HG03342 (cell line): ENCODE results near the gene G6PC1.

ENCODE experiments used
- ATAC-seq: cut with Tn5 transposase; IDR thresholded peaks from one replicate; pipeline ENCODE4 v1.9.1; 2021; ENCODE audit warnings: mild to moderate bottlenecking, moderate library complexity; ENCODE audit not compliant: unreplicated experiment

The G6PC1 gene

GRCh38 chr17:42929497-42929844 lies 28.9 kb downstream of the G6PC1 start:
- ATAC-seq = no peak

- no peak for ATAC-seq
Observed at GRCh38 chr17:42937712-42938596, 37.4 kb downstream of the G6PC1 start.

- ATAC-seq = no peak
Observed at GRCh38 chr17:42944211-42944610, 43.6 kb downstream of the G6PC1 start.

- no peak for ATAC-seq
Observed at GRCh38 chr17:42946812-42947211, 46.2 kb downstream of the G6PC1 start.

GRCh38 chr17:42950044-42950783 lies 49.6 kb downstream of the G6PC1 start:
- no peak for ATAC-seq
